ENCODE measurements around the gene IVNS1ABP. TPM values are rescaled to one million over a fixed set of nuclear protein-coding genes. Genes with fewer than 3 reads are reported as not detected.
A peak's percentile ranks its signal among the peaks of the same experiment; 100 is the strongest.
"Not testable (repeated sequence)": the region's sequence is repeated elsewhere in the genome, so short reads cannot be mapped to it uniquely, and the experiment has no call there.

IVNS1ABP gene
- 99.0 and 116 TPM in 2 replicates for total RNA-seq
- 74.4 and 78.7 TPM in 2 replicates for polyA plus RNA-seq

- peak within 1 kb of the TSS; percentile 74 for H2AFZ ChIP-seq
- H3K4me3 ChIP-seq, result peak within 1 kb of the TSS; percentile 84
- 2% methylated on average over 49 of the region's 80 CpGs for WGBS (ENCODE audit: low lambda C conversion rate, missing lambda C conversion rate)
- DNase-seq (ENCODE audit: low spot score), result peak; percentile 96
- no peaks in the 10 kb centered on the region for H3K9me2 ChIP-seq (replicated peaks; ENCODE audit: insufficient read depth)
- no peak for TF ChIP-seq EZH2 (IDR thresholded peaks at IDR 0.05; ENCODE audit: borderline replicate concordance)
- TF ChIP-seq, protein P1, sequence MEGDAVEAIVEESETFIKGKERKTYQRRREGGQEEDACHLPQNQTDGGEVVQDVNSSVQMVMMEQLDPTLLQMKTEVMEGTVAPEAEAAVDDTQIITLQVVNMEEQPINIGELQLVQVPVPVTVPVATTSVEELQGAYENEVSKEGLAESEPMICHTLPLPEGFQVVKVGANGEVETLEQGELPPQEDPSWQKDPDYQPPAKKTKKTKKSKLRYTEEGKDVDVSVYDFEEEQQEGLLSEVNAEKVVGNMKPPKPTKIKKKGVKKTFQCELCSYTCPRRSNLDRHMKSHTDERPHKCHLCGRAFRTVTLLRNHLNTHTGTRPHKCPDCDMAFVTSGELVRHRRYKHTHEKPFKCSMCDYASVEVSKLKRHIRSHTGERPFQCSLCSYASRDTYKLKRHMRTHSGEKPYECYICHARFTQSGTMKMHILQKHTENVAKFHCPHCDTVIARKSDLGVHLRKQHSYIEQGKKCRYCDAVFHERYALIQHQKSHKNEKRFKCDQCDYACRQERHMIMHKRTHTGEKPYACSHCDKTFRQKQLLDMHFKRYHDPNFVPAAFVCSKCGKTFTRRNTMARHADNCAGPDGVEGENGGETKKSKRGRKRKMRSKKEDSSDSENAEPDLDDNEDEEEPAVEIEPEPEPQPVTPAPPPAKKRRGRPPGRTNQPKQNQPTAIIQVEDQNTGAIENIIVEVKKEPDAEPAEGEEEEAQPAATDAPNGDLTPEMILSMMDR (IDR thresholded peaks at IDR 0.05; ENCODE audit: poor library complexity), result peak; percentile 39
- no peak for TF ChIP-seq EZH2phosphoT487 (IDR thresholded peaks at IDR 0.05; ENCODE audit: low read depth, severe bottlenecking, unreplicated experiment)
- peaks cover 37% of the 10 kb centered on the region for H4K20me1 ChIP-seq (ENCODE audit: insufficient read depth, poor library complexity, severe bottlenecking)
- no peaks in the 10 kb centered on the region for H3K27me3 ChIP-seq
- peak within 1 kb of the TSS; percentile 99 for H3K27ac ChIP-seq
- peaks cover 32% of the 10 kb centered on the region for H3K4me1 ChIP-seq (ENCODE audit: insufficient read depth)
- peak within 1 kb of the TSS; percentile 83 for H3K4me2 ChIP-seq
- H3K9me3 ChIP-seq (ENCODE audit: low read depth), result no peaks in the 10 kb centered on the region
- H3K79me2 ChIP-seq, result peaks cover 45% of the 10 kb centered on the region
- no peaks in the 10 kb centered on the region for H3K36me3 ChIP-seq (replicated peaks; ENCODE audit: insufficient read depth, low read depth)
Observed at GRCh38 chr1:185317034-185317885, at the start of gene IVNS1ABP. TSS of gene IVNS1ABP (minus strand) at chr1:185317243. CDS start at chr1:185309493, 7,750 bp downstream.

DNA sequence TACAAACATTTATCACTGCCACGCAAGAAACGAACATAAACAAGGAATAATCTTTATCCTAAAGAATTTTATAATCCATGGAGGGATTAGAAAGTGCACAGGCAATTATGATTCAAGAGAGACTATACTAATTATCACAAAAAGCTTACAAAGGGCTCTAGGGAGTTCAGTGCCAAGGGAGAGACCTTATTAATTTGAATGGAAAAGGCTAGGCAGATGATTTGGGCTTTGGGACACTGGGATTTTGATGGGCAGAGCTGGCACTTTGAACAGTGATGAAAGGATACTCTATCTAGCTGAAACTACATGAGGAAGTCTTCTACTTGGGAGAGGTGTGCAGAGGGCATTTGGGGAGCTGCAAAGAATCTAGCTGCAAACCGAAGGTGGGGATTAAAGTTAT is 48.9 kb upstream of the IVNS1ABP start:
- 72% methylated on average over 3 of the region's 3 CpGs for WGBS (ENCODE audit: low lambda C conversion rate, missing lambda C conversion rate)
- TF ChIP-seq, protein P1 (IDR thresholded peaks at IDR 0.05; ENCODE audit: poor library complexity), result no peak
- TF ChIP-seq EZH2 (IDR thresholded peaks at IDR 0.05; ENCODE audit: borderline replicate concordance) (no peak), EZH2phosphoT487 (IDR thresholded peaks at IDR 0.05; ENCODE audit: low read depth, severe bottlenecking, unreplicated experiment) (no peak)
- Histone ChIP-seq H3K36me3 (replicated peaks; ENCODE audit: insufficient read depth, low read depth) (no peaks in the 10 kb centered on the region), H2AFZ (no peak overlapping the region), H3K9me3 (ENCODE audit: low read depth) (peaks cover 3% of the 10 kb centered on the region), H4K20me1 (ENCODE audit: insufficient read depth, poor library complexity, severe bottlenecking) (no peaks in the 10 kb centered on the region), H3K79me2 (no peaks in the 10 kb centered on the region), H3K4me2 (peak overlapping the region; percentile 34), H3K27me3 (no peaks in the 10 kb centered on the region), H3K4me1 (ENCODE audit: insufficient read depth) (no peaks in the 10 kb centered on the region), H3K27ac (peak overlapping the region; percentile 59), H3K4me3 (no peak overlapping the region), H3K9me2 (replicated peaks; ENCODE audit: insufficient read depth) (no peaks in the 10 kb centered on the region)
- no peak for DNase-seq (ENCODE audit: low spot score)

- H3K9me2 ChIP-seq (replicated peaks; ENCODE audit: insufficient read depth); H2AFZ ChIP-seq; H4K20me1 ChIP-seq (ENCODE audit: insufficient read depth, poor library complexity, severe bottlenecking); H3K9me3 ChIP-seq (ENCODE audit: low read depth); H3K4me1 ChIP-seq (ENCODE audit: insufficient read depth); H3K27ac ChIP-seq; H3K79me2 ChIP-seq; H3K27me3 ChIP-seq; H3K4me3 ChIP-seq; H3K4me2 ChIP-seq; H3K36me3 ChIP-seq (replicated peaks; ENCODE audit: insufficient read depth, low read depth); DNase-seq (ENCODE audit: low spot score): not testable (repeated sequence)
- WGBS (ENCODE audit: low lambda C conversion rate, missing lambda C conversion rate), result 74% methylated on average over 3 of the region's 3 CpGs
Observed at GRCh38 chr1:185364528-185364927, 47.5 kb upstream of the IVNS1ABP start.

DNA sequence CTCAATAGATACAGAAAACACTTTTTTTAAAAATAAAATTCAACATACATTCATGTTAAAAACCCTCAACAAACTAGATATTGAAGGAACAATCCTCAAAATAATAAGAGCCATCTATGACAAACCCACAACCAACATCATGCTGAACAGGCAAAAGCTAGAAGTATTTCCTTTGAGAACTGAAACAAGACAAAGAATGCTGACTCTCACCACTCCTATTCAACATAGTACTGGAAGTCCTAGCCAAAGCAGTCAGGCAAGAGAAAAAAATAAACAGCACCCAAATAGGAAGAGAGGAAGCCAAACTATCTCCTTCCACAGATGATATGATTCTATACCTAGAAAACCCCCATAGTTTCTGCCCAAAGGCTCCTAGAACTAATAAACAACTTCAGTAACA is 46.2 kb upstream of the IVNS1ABP start:
- H3K79me2 ChIP-seq, result no peaks in the 10 kb centered on the region
- H3K9me2 ChIP-seq (replicated peaks; ENCODE audit: insufficient read depth), result no peaks in the 10 kb centered on the region
- no peak for TF ChIP-seq EZH2 (IDR thresholded peaks at IDR 0.05; ENCODE audit: borderline replicate concordance)
- TF ChIP-seq EZH2phosphoT487 (IDR thresholded peaks at IDR 0.05; ENCODE audit: low read depth, severe bottlenecking, unreplicated experiment), result no peak
- TF ChIP-seq, protein P1 (IDR thresholded peaks at IDR 0.05; ENCODE audit: poor library complexity), result no peak
- no peak overlapping the region for H3K27ac ChIP-seq
- H3K4me1 ChIP-seq (ENCODE audit: insufficient read depth), result no peaks in the 10 kb centered on the region
- no peaks in the 10 kb centered on the region for H4K20me1 ChIP-seq (ENCODE audit: insufficient read depth, poor library complexity, severe bottlenecking)
- H3K36me3 ChIP-seq (replicated peaks; ENCODE audit: insufficient read depth, low read depth), result no peaks in the 10 kb centered on the region
- H3K9me3 ChIP-seq (ENCODE audit: low read depth), result peaks cover 3% of the 10 kb centered on the region
- H3K4me2 ChIP-seq, result no peak overlapping the region
- H3K4me3 ChIP-seq, result no peak overlapping the region
- no peak overlapping the region for H2AFZ ChIP-seq
- no peaks in the 10 kb centered on the region for H3K27me3 ChIP-seq
- no peak for DNase-seq (ENCODE audit: low spot score)

Measured in hepatocyte (in vitro differentiated cells).